AG10803 (cell line): ENCODE data around the gene TTBK1.

Experiments used
- DNase-seq: peaks from one replicate; pipeline ENCODE4 v3.0.0; 2010; ENCODE audit warnings: low read depth
- H3K4me3 ChIP-seq: 2 replicates; pipeline ENCODE4 v1.5.1; 2011; ENCODE audit warnings: mild to moderate bottlenecking, low read length, control low read depth
- CTCF ChIP-seq: conservative IDR thresholded peaks from 2 replicates; pipeline ENCODE4 v1.5.1; 2011; ENCODE audit warnings: mild to moderate bottlenecking, low read length, control low read depth, inconsistent platforms

Gene TTBK1

GRCh38 chr6:43216200-43216599 lies 27.1 kb upstream of the TTBK1 start:
- DNase-seq, result no peak
- no peak overlapping the region for H3K4me3 ChIP-seq

GRCh38 chr6:43217351-43217750 lies 25.9 kb upstream of the TTBK1 start:
- no peak for DNase-seq
- no peak overlapping the region for H3K4me3 ChIP-seq
- no peak for TF ChIP-seq CTCF

More at GRCh38 chr6:43216200-43216599, 27.1 kb upstream of the TTBK1 start:
- TF ChIP-seq CTCF, result no peak

GRCh38 chr6:43219119-43219518 lies 24.2 kb upstream of the TTBK1 start:
- no peak for DNase-seq
- H3K4me3 ChIP-seq, result no peak overlapping the region
- no peak for TF ChIP-seq CTCF

- no peak overlapping the region for H3K4me3 ChIP-seq
- no peak for DNase-seq
- TF ChIP-seq CTCF, result no peak
Measured at GRCh38 chr6:43219814-43220213, 23.5 kb upstream of the TTBK1 start.

- DNase-seq, result no peak
- H3K4me3 ChIP-seq, result no peak overlapping the region
- no peak for TF ChIP-seq CTCF
Measured at GRCh38 chr6:43220439-43220951, 22.8 kb upstream of the TTBK1 start.

GRCh38 chr6:43221046-43221972 lies 22.0 kb upstream of the TTBK1 start:
- no peak for TF ChIP-seq CTCF
- peak; percentile 14 for DNase-seq
- no peak overlapping the region for H3K4me3 ChIP-seq
